Liver (tissue), 9 donors: ENCODE results near the gene RAP2C. TPM values are rescaled to one million over a fixed set of nuclear protein-coding genes. Genes with fewer than 3 reads are reported as not detected.

Source experiments
- DNase-seq: peaks from one replicate; pipeline ENCODE4 v3.0.0-alpha.2; 2017; ENCODE audit warnings: low spot score
- H3K27ac ChIP-seq, 2 donors: one replicate each; pipeline ENCODE4 v1.7.0; 2013; ENCODE audit warnings: inconsistent platforms in 2 of 2, low read length in 2 of 2, control low read depth in 1 of 2, low read depth in 1 of 2, mild to moderate bottlenecking in 1 of 2
- H3K27me3 ChIP-seq, 4 donors: one replicate each; pipeline versions ENCODE4 v1.6.1 to v1.7.0; 2013; ENCODE audit warnings: low read length in 3 of 4, inconsistent platforms in 1 of 4, mild to moderate bottlenecking in 1 of 4, moderate library complexity in 1 of 4; ENCODE audit not compliant: control insufficient read depth in 4 of 4, insufficient read depth in 4 of 4
- H3K36me3 ChIP-seq, 4 donors: one replicate each; pipeline versions ENCODE4 v1.6.1 to v1.7.0; 2013; ENCODE audit warnings: low read length in 3 of 4, mild to moderate bottlenecking in 3 of 4, low read depth in 1 of 4, moderate library complexity in 1 of 4; ENCODE audit not compliant: control insufficient read depth in 4 of 4, insufficient read depth in 3 of 4
- H3K4me1 ChIP-seq, 4 donors: one replicate each; pipeline versions ENCODE4 v1.6.1 to v1.7.0; 2013; ENCODE audit warnings: low read length in 3 of 4, mild to moderate bottlenecking in 3 of 4, moderate library complexity in 1 of 4; ENCODE audit not compliant: control insufficient read depth in 4 of 4, insufficient read depth in 4 of 4
- H3K4me3 ChIP-seq, 3 donors: one replicate each; pipeline versions ENCODE4 v1.6.1 to v1.7.0; 2013; ENCODE audit warnings: low read length in 3 of 3, control low read depth in 1 of 3, low read depth in 1 of 3, mild to moderate bottlenecking in 1 of 3
- H3K9ac ChIP-seq, 2 donors: one replicate each; pipeline ENCODE4 v1.7.0; 2013; ENCODE audit warnings: low read length in 2 of 2, mild to moderate bottlenecking in 2 of 2, moderate library complexity in 2 of 2, control low read depth in 1 of 2, low read depth in 1 of 2
- H3K9me3 ChIP-seq, 4 donors: one replicate each; pipeline versions ENCODE4 v1.6.1 to v1.7.0; 2013; ENCODE audit warnings: low read length in 3 of 4; ENCODE audit not compliant: control insufficient read depth in 4 of 4
- EGR1 ChIP-seq, 2 donors: IDR thresholded peaks; 2 replicates each; pipeline ENCODE4 v1.6.1; 2016 to 2018; ENCODE audit warnings: antibody characterized with exemption in 2 of 2, low read depth in 2 of 2
- FOXA1 ChIP-seq: IDR thresholded peaks from 2 replicates; pipeline ENCODE4 v1.6.1; 2016; ENCODE audit warnings: antibody characterized with exemption
- FOXA2 ChIP-seq: IDR thresholded peaks from 2 replicates; pipeline ENCODE4 v1.6.1; 2016; ENCODE audit warnings: antibody characterized with exemption
- GABPA ChIP-seq, 2 donors: IDR thresholded peaks in 1 of 2; conservative IDR thresholded peaks in 1 of 2; 2 replicates each; pipeline ENCODE4 v1.6.1; 2016; ENCODE audit warnings: antibody characterized with exemption in 2 of 2, mild to moderate bottlenecking in 1 of 2, moderate library complexity in 1 of 2
- HNF4A ChIP-seq, 2 donors: conservative IDR thresholded peaks; 2 replicates each; pipeline ENCODE4 v1.6.1; 2016; ENCODE audit warnings: antibody characterized with exemption in 2 of 2, mild to moderate bottlenecking in 2 of 2
- HNF4G ChIP-seq: IDR thresholded peaks from 2 replicates; pipeline ENCODE4 v1.6.1; 2016; ENCODE audit warnings: antibody characterized with exemption
- JUND ChIP-seq, 2 donors: IDR thresholded peaks; 2 replicates each; pipeline ENCODE4 v1.6.1; 2016; ENCODE audit warnings: antibody characterized with exemption in 2 of 2
- NR2F2 ChIP-seq: IDR thresholded peaks from 2 replicates; pipeline ENCODE4 v1.6.1; 2016; ENCODE audit warnings: antibody characterized with exemption
- RAD21 ChIP-seq, 2 donors: IDR thresholded peaks; 2 replicates each; pipeline ENCODE4 v1.6.1; 2016; ENCODE audit warnings: antibody characterized with exemption in 2 of 2, mild to moderate bottlenecking in 2 of 2
- RXRA ChIP-seq, 2 donors: IDR thresholded peaks; 2 replicates each; pipeline ENCODE4 v1.6.1; 2017 to 2018; ENCODE audit warnings: antibody characterized with exemption in 2 of 2, mild to moderate bottlenecking in 1 of 2
- SP1 ChIP-seq: IDR thresholded peaks from 2 replicates; pipeline ENCODE4 v1.6.1; 2018; ENCODE audit warnings: antibody characterized with exemption, mild to moderate bottlenecking
- TAF1 ChIP-seq: conservative IDR thresholded peaks from 2 replicates; pipeline ENCODE4 v1.6.1; 2016; ENCODE audit warnings: antibody characterized with exemption, mild to moderate bottlenecking
- YY1 ChIP-seq: IDR thresholded peaks from 2 replicates; pipeline ENCODE4 v1.6.1; 2016; ENCODE audit warnings: antibody characterized with exemption, mild to moderate bottlenecking
- WGBS: extraction: QIAGEN DNeasy Blood & Tissue Kit; methylation state at CpG from one replicate; pipeline ENCODE4 v1.1.7; 2013; 5-methylcytosine and 5-hydroxymethylcytosine counted together
- polyA plus RNA-seq, 2 donors: library from polyadenylated mRNA; stranded (reverse) in 1 of 2; unstranded in 1 of 2; fragments of 200-250 nt in 1 of 2; fragments of >200 nt in 1 of 2; fragmentation: Nextera tagmentation in 1 of 2; extraction: Ambion mirVana in 1 of 2; gene quantifications; one replicate each; pipeline versions ENCODE4 v1.2.1 to v1.2.3, GENCODE V29; 2013 to 2015
- total RNA-seq, 2 donors: library from RNA; depleted of rRNA; stranded (reverse); fragments of >200 nt; gene quantifications; one replicate each; pipeline ENCODE4 v1.2.3, GENCODE V29; 2014
- TF ChIP-seq, protein P1 (sequence below): IDR thresholded peaks from 2 replicates; pipeline ENCODE4 v1.6.1; 2016; ENCODE audit warnings: antibody characterized with exemption
- TF ChIP-seq, protein P2 (sequence below): IDR thresholded peaks from 2 replicates; pipeline ENCODE4 v1.6.1; 2016; ENCODE audit warnings: antibody characterized with exemption, mild to moderate bottlenecking
- TF ChIP-seq, protein P3 (sequence below): IDR thresholded peaks from 2 replicates; pipeline ENCODE4 v1.6.1; 2016; ENCODE audit warnings: antibody characterized with exemption
- TF ChIP-seq, protein P4 (sequence below): fragments of 150-350 bp; IDR thresholded peaks from 2 replicates; pipeline ENCODE4 v1.5.1; 2017; ENCODE audit warnings: improper control_type of control experiment, low read depth, low read length; ENCODE audit not compliant: missing input control
- donor health status: healthy.
- donor health status: healthy.
- donor health status: healthy.
- donor health status: healthy.
- donor health status: healthy.

Gene RAP2C
- total and polyA plus RNA-seq, 4 donors = 12.6 to 35.3 (median 19.3) TPM

DNA sequence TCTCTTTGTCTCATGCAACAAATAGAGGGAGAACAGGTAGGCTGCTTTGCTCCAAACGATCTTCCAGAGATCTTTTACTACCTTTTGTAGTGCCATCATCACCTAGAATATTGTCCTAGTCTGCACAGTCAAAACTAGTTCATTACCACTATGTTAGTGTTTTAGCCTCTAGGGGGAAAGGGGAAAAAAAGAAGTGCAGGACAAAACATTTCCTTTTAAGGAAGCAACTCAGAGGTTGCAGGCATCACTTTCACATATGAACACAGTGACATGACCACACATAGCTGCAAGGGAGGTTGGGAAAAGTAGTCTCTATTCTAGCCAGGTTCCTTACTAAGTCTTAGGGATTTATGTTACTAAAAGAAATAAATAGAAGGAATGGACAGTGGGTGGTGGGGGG is 39.3 kb upstream of the RAP2C start:
- Histone ChIP-seq H3K9me3 (no peaks in the 10 kb centered on the region), H3K4me1 (no peaks in the 10 kb centered on the region), H3K9ac (no peak overlapping the region), H3K36me3 (no peaks in the 10 kb centered on the region), H3K27ac (no peak overlapping the region), H3K27me3 (no peaks in the 10 kb centered on the region), H3K4me3 (no peak overlapping the region)
- WGBS = 95% methylated on average over 1 of the region's 1 CpG
- DNase-seq = no peak
- TF ChIP-seq RAD21 (IDR thresholded peaks at IDR 0.05) (no peak), FOXA1 (no peak), JUND (IDR thresholded peaks at IDR 0.05) (no peak), EGR1 (IDR thresholded peaks at IDR 0.05; ENCODE audit: low read depth in 2 of 2) (no peak), TAF1 (no peak), NR2F2 (no peak), HNF4A (conservative IDR thresholded peaks at IDR 0.05) (no peak), SP1 (no peak), RXRA (IDR thresholded peaks at IDR 0.05) (no peak), GABPA (IDR thresholded peaks at IDR 0.05 in 1 of 2, conservative IDR thresholded peaks at IDR 0.05 in 1 of 2) (no peak), YY1 (no peak)
- TF ChIP-seq, protein P1, sequence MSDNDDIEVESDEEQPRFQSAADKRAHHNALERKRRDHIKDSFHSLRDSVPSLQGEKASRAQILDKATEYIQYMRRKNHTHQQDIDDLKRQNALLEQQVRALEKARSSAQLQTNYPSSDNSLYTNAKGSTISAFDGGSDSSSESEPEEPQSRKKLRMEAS = no peak

DNA sequence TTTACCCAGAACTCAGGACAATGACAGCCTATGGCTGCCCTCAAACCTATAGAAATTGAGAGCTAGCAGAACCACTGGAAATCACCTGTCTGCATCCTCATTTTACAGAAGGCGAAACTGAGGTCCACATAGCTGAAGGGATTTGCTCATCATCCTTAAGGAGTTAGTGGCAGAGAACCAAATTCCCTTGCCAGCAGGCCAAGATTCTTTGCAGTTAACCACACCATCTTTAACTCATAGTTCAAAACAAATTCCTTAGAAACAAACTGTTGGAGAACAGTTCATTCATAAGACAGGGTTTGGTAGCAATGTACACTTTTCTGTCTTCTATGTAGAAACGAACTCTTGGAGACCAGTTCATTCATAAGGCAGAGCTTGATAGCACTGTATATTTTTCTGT is 37.9 kb upstream of the RAP2C start:
- Histone ChIP-seq H3K27me3 (no peaks in the 10 kb centered on the region), H3K9ac (no peak overlapping the region), H3K4me1 (no peaks in the 10 kb centered on the region), H3K36me3 (no peaks in the 10 kb centered on the region), H3K27ac (no peak overlapping the region), H3K9me3 (no peaks in the 10 kb centered on the region), H3K4me3 (no peak overlapping the region)
- no peak for DNase-seq
- TF ChIP-seq NR2F2 (no peak), EGR1 (IDR thresholded peaks at IDR 0.05; ENCODE audit: low read depth in 2 of 2) (no peak)
- TF ChIP-seq, protein P2, sequence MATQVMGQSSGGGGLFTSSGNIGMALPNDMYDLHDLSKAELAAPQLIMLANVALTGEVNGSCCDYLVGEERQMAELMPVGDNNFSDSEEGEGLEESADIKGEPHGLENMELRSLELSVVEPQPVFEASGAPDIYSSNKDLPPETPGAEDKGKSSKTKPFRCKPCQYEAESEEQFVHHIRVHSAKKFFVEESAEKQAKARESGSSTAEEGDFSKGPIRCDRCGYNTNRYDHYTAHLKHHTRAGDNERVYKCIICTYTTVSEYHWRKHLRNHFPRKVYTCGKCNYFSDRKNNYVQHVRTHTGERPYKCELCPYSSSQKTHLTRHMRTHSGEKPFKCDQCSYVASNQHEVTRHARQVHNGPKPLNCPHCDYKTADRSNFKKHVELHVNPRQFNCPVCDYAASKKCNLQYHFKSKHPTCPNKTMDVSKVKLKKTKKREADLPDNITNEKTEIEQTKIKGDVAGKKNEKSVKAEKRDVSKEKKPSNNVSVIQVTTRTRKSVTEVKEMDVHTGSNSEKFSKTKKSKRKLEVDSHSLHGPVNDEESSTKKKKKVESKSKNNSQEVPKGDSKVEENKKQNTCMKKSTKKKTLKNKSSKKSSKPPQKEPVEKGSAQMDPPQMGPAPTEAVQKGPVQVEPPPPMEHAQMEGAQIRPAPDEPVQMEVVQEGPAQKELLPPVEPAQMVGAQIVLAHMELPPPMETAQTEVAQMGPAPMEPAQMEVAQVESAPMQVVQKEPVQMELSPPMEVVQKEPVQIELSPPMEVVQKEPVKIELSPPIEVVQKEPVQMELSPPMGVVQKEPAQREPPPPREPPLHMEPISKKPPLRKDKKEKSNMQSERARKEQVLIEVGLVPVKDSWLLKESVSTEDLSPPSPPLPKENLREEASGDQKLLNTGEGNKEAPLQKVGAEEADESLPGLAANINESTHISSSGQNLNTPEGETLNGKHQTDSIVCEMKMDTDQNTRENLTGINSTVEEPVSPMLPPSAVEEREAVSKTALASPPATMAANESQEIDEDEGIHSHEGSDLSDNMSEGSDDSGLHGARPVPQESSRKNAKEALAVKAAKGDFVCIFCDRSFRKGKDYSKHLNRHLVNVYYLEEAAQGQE = no peak
- 89% methylated on average over 2 of the region's 2 CpGs for WGBS

DNA sequence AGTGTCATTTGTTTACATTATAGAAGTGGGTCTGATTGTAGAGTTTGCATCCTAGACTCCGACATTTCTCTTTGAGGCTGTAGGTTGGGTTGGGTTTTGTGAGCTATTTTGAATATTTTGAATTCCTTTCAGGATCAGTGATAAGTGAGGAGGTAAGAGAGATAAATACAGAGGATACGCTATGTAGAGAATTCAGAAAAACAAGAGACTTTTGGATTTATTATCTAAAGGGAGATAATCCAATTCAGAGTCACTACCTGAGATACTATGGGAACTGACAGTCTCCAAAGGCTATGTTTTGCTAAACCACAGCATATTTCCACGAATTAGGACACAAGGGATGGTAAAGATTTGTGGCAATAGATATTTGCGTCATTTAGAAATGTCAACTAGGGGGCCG is 16.9 kb upstream of the RAP2C start:
- H3K36me3 ChIP-seq = no peaks in the 10 kb centered on the region
- no peak overlapping the region for H3K27ac ChIP-seq
- no peak overlapping the region for H3K4me3 ChIP-seq
- no peaks in the 10 kb centered on the region for H3K4me1 ChIP-seq
- no peaks in the 10 kb centered on the region for H3K9me3 ChIP-seq
- 97% methylated on average over 5 of the region's 5 CpGs for WGBS
- H3K27me3 ChIP-seq = no peaks in the 10 kb centered on the region
- no peak for DNase-seq
- H3K9ac ChIP-seq = no peak overlapping the region
- TF ChIP-seq, protein P3, sequence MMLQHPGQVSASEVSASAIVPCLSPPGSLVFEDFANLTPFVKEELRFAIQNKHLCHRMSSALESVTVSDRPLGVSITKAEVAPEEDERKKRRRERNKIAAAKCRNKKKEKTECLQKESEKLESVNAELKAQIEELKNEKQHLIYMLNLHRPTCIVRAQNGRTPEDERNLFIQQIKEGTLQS = no peak
- TF ChIP-seq RAD21 (IDR thresholded peaks at IDR 0.05) (no peak), GABPA (IDR thresholded peaks at IDR 0.05 in 1 of 2, conservative IDR thresholded peaks at IDR 0.05 in 1 of 2) (no peak), FOXA2 (no peak), YY1 (no peak), HNF4G (no peak), FOXA1 (no peak), RXRA (IDR thresholded peaks at IDR 0.05) (no peak), HNF4A (conservative IDR thresholded peaks at IDR 0.05) (no peak), TAF1 (no peak), NR2F2 (no peak), JUND (IDR thresholded peaks at IDR 0.05) (no peak), SP1 (no peak), EGR1 (IDR thresholded peaks at IDR 0.05; ENCODE audit: low read depth in 2 of 2) (no peak)
- TF ChIP-seq, protein P1 = no peak
- TF ChIP-seq, protein P4, sequence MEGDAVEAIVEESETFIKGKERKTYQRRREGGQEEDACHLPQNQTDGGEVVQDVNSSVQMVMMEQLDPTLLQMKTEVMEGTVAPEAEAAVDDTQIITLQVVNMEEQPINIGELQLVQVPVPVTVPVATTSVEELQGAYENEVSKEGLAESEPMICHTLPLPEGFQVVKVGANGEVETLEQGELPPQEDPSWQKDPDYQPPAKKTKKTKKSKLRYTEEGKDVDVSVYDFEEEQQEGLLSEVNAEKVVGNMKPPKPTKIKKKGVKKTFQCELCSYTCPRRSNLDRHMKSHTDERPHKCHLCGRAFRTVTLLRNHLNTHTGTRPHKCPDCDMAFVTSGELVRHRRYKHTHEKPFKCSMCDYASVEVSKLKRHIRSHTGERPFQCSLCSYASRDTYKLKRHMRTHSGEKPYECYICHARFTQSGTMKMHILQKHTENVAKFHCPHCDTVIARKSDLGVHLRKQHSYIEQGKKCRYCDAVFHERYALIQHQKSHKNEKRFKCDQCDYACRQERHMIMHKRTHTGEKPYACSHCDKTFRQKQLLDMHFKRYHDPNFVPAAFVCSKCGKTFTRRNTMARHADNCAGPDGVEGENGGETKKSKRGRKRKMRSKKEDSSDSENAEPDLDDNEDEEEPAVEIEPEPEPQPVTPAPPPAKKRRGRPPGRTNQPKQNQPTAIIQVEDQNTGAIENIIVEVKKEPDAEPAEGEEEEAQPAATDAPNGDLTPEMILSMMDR = no peak
- TF ChIP-seq, protein P2 = no peak
